ENCODE measurements around the gene LUZP2.
"Not testable (repeated sequence)": the region's sequence is repeated elsewhere in the genome, so short reads cannot be mapped to it uniquely, and the experiment has no call there.

Gene LUZP2

GRCh38 chr11:24872651-24873311 lies 375.9 kb downstream of the LUZP2 start:
- no peak overlapping the region for H3K4me3 ChIP-seq
- DNase-seq = no peak
- no peak overlapping the region for H3K27ac ChIP-seq
- no peaks in the 10 kb centered on the region for H3K9me3 ChIP-seq
- H3K36me3 ChIP-seq = no peaks in the 10 kb centered on the region
- TF ChIP-seq, protein P1, sequence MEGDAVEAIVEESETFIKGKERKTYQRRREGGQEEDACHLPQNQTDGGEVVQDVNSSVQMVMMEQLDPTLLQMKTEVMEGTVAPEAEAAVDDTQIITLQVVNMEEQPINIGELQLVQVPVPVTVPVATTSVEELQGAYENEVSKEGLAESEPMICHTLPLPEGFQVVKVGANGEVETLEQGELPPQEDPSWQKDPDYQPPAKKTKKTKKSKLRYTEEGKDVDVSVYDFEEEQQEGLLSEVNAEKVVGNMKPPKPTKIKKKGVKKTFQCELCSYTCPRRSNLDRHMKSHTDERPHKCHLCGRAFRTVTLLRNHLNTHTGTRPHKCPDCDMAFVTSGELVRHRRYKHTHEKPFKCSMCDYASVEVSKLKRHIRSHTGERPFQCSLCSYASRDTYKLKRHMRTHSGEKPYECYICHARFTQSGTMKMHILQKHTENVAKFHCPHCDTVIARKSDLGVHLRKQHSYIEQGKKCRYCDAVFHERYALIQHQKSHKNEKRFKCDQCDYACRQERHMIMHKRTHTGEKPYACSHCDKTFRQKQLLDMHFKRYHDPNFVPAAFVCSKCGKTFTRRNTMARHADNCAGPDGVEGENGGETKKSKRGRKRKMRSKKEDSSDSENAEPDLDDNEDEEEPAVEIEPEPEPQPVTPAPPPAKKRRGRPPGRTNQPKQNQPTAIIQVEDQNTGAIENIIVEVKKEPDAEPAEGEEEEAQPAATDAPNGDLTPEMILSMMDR (IDR thresholded peaks at IDR 0.05) = no peak
- no peaks in the 10 kb centered on the region for H3K4me1 ChIP-seq
- no peaks in the 10 kb centered on the region for H3K27me3 ChIP-seq
- intact Hi-C loops (cut with DNase I; ENCODE audit: low total_unique reads) = no loop called here

- no peak overlapping the region for H3K4me3 ChIP-seq
- DNase-seq = no peak
- H3K27ac ChIP-seq = no peak overlapping the region
- no peaks in the 10 kb centered on the region for H3K36me3 ChIP-seq
- TF ChIP-seq, protein P1 (IDR thresholded peaks at IDR 0.05) = no peak
- H3K9me3 ChIP-seq = no peaks in the 10 kb centered on the region
- no peaks in the 10 kb centered on the region for H3K4me1 ChIP-seq
- intact Hi-C loops (cut with DNase I; ENCODE audit: low total_unique reads) = no loop called here
- no peaks in the 10 kb centered on the region for H3K27me3 ChIP-seq
These were observed 384.1 kb downstream of the LUZP2 start for GRCh38 chr11:24880962-24881361.

DNA sequence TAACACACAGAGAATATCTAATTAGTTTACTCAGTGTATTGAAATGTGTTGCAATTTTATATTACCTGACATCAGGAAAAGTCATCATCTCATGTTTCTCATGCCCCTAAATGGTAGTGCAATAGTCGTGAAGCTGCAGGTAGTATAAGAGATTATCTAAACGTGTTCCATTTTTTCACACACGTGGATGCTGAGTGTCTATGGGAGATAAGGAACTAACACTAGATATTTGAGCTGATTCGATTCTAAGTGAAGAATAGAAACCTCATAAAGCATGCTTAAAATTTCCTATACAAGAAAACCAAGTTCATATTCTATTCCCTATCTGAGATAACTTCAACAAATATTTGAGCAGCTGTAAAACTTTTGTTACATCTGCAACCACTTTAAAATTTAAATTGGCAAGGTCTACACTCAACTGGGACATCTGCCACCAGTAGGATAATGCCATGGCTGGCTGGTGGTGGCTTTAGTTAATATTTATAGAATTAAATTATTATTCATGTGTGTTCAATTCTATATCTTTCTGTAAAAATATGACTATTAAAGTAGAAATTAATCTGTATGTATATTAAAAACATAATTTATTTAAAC lies 388.8 kb downstream of the LUZP2 start:
- H3K4me1 ChIP-seq = no peaks in the 10 kb centered on the region
- no peaks in the 10 kb centered on the region for H3K36me3 ChIP-seq
- H3K4me3 ChIP-seq = no peak overlapping the region
- no peaks in the 10 kb centered on the region for H3K9me3 ChIP-seq
- no peak overlapping the region for H3K27ac ChIP-seq
- no peak for DNase-seq
- TF ChIP-seq, protein P1 (IDR thresholded peaks at IDR 0.05) = no peak
- intact Hi-C loops (cut with DNase I; ENCODE audit: low total_unique reads) = no loop called here
- no peaks in the 10 kb centered on the region for H3K27me3 ChIP-seq

DNA sequence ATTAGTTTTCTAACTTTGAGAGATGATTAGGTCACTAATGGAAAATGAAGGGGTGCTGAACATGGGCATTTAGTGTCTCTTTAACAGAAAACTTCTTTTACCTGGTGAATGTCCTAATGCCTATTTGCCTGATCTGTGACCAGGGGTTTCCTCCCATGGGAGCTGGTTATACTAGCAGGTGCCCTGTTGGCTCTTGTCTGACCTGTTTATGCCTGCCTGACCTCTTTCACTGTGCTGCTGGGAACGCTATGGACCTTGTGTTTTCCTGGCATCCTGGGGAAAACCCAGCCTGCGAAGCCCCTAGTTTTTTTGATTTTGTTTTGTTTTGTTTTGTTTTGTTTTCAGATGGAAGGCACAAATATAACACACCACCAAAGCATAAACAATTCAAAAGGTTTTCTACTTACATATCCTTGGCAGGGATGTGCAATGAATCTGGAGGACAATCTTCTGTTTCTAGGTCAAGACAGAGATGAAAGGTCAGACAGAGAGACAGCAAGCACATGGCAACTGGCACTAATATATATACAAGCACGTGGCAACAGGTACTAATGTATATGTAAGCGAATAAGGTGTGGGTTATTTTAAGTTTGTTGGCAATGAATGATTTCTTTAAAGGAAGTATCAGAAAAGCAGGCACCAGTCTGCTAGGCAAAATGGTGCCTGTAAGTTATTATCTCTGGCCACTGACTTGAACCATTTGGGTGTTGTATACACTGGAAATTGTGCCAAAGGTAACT lies 390.2 kb downstream of the LUZP2 start:
- Histone ChIP-seq H3K4me3 (no peak overlapping the region), H3K27me3 (no peaks in the 10 kb centered on the region), H3K4me1 (no peaks in the 10 kb centered on the region), H3K27ac (no peak overlapping the region), H3K9me3 (no peaks in the 10 kb centered on the region), H3K36me3 (no peaks in the 10 kb centered on the region)
- TF ChIP-seq, protein P1 (IDR thresholded peaks at IDR 0.05) = no peak
- intact Hi-C loops (cut with DNase I; ENCODE audit: low total_unique reads) = no loop called here
- DNase-seq = no peak

DNA sequence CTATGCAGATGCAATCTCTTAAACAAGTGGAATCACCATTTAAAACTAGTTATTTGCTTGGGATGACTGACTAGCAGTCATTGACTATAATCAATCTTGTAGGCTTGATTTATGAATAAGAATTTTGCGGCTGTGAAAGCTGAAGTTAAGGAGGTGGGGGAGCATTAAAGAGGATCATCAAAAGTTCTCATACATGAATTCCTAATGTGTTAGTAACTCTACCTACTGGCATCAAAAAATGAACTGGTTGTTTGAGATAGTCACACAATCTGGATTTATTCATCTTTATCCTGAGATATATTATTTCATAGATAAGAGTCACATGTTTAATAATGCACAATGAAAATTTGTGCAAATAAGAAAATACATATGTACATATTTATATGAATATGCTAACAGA lies 393.6 kb downstream of the LUZP2 start:
- Histone ChIP-seq H3K4me1 (no peaks in the 10 kb centered on the region), H3K27ac (no peak overlapping the region), H3K9me3 (no peaks in the 10 kb centered on the region), H3K4me3 (no peak overlapping the region), H3K36me3 (no peaks in the 10 kb centered on the region), H3K27me3 (no peaks in the 10 kb centered on the region)
- TF ChIP-seq, protein P1 (IDR thresholded peaks at IDR 0.05) = no peak
- DNase-seq = no peak
- intact Hi-C loops (cut with DNase I; ENCODE audit: low total_unique reads) = no loop called here

DNA sequence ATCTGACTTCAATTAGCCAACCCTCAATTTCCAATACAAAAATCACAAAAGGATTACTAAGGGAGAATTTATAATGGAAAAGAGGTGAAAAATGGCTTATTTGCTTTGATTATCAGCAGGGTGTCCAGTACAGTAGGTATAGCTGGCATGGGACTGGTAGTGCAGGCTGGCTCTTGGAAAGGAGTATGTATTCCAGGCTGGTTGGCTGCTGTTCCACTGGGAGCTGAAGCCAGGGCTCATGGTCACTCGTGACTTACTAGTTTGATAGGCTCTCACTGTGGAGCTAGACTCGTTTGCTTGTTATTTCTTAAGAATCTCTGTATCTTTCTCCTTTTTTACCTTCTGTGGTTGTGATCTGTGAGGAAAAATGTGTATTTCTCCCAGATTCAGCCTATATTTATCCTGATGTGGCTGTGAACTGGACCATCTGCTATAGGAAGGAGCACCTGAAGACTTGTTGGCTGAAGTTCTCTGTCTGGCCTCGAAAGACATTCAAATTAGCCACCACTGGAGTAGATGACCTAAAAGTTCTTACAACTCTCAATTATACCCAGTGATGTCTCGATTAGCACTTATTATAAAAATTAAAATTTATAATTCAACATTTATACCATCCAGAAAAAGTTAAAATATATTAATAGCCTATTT lies 395.1 kb downstream of the LUZP2 start:
- H3K4me3 ChIP-seq; H3K27me3 ChIP-seq; DNase-seq; H3K27ac ChIP-seq; H3K9me3 ChIP-seq; H3K36me3 ChIP-seq; H3K4me1 ChIP-seq; intact Hi-C loops (cut with DNase I; ENCODE audit: low total_unique reads): not testable (repeated sequence)

All from tibial artery (tissue), 4 donors.